Calu3 (cell line): ENCODE data around the gene CCL19. TPM values are rescaled to one million over a fixed set of nuclear protein-coding genes. Genes with fewer than 3 reads are reported as not detected.

Source experiments
- BruUV-seq: library from RNA; stranded (reverse); fragments of 400-500 nt; replicated peaks from 2 replicates; lab custom pipeline; 2021; lab: Mats Ljungman, UMichigan
- CTCF ChIA-PET: fragments of 300-600 bp; sonication (Branson Sonifier 250); formaldehyde crosslinking; loops from one replicate; lab custom pipeline; 2022; ENCODE audit warnings: antibody characterized with exemption; lab: Charles Lee
- DNase-seq: peaks from one replicate; pipeline ENCODE4 v3.0.0; 2022
- H3K27ac Mint-ChIP-seq: one replicate; pipeline ENCODE4 v1.8.0; 2022; ENCODE audit warnings: mixed read lengths; ENCODE audit not compliant: unreplicated experiment
- H3K27me3 Mint-ChIP-seq: one replicate; pipeline ENCODE4 v1.8.0; 2022; ENCODE audit warnings: mixed read lengths; ENCODE audit not compliant: unreplicated experiment
- H3K36me3 Mint-ChIP-seq: one replicate; pipeline ENCODE4 v1.8.0; 2022; ENCODE audit warnings: mild to moderate bottlenecking, moderate library complexity, mixed read lengths; ENCODE audit not compliant: insufficient read depth, unreplicated experiment
- H3K4me1 Mint-ChIP-seq: one replicate; pipeline ENCODE4 v1.8.0; 2022; ENCODE audit warnings: mild to moderate bottlenecking, low read depth, mixed read lengths; ENCODE audit not compliant: unreplicated experiment
- H3K4me3 Mint-ChIP-seq: one replicate; pipeline ENCODE4 v1.8.0; 2022; ENCODE audit warnings: mild to moderate bottlenecking, low read depth, moderate library complexity, mixed read lengths; ENCODE audit not compliant: unreplicated experiment
- H3K9me3 Mint-ChIP-seq: one replicate; pipeline ENCODE4 v1.8.0; 2022; ENCODE audit warnings: low read depth, mixed read lengths; ENCODE audit not compliant: unreplicated experiment
- CTCF ChIP-seq: fragments of 200-600 bp; IDR thresholded peaks from one replicate; pipeline ENCODE4 v1.8.0; 2022; ENCODE audit warnings: antibody characterized with exemption; ENCODE audit not compliant: unreplicated experiment
- intact Hi-C: fragments of 100-400 bp; cut with micrococcal nuclease; formaldehyde crosslinking; loops from one replicate; pipeline ENCODE4 v1.10.0; 2022; ENCODE audit not compliant: unreplicated experiment
- total RNA-seq: library from RNA; stranded (reverse); gene quantifications from 2 replicates; pipeline ENCODE4 v1.2.3, GENCODE V29; 2022

CCL19 gene
- total RNA-seq, 1 experiment from 2014 or later = not detected

- no TSS peak for BruUV-seq
- intact Hi-C loops = no loop called here
- H3K36me3 Mint-ChIP-seq = no peaks in the 10 kb centered on the region
- CTCF ChIA-PET = no interaction called here
- no peak for TF ChIP-seq CTCF
- no peaks in the 10 kb centered on the region for H3K9me3 Mint-ChIP-seq
- no peak for DNase-seq
- H3K4me1 Mint-ChIP-seq = peaks cover 9% of the 10 kb centered on the region
- H3K27ac Mint-ChIP-seq = no peak overlapping the region
- H3K4me3 Mint-ChIP-seq = no peak overlapping the region
- H3K27me3 Mint-ChIP-seq = peaks cover 70% of the 10 kb centered on the region
Measured at GRCh38 chr9:34717996-34718614, 27.0 kb upstream of the CCL19 start.

DNA sequence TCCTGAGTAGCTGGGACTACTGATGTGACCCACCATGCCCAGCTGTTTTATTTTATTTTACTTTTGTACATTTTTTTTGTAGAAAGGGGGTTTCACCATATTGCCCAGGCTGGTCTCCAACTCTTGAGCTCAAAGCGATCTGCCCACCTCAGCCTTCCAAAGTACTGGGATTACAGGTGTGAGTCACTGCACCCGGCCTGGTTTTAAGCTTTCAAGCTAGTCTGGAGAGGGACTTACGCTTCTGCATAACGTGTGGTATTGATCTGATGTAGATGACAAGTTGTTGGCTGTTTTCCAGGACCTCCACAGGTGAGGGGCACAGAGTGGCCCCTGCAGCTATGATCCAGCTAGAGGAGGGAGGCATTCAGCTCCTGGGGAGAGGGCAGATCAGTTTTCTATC lies 25.6 kb upstream of the CCL19 start:
- DNase-seq = no peak
- no TSS peak for BruUV-seq
- CTCF ChIA-PET = no interaction called here
- Mint-ChIP-seq H3K27ac (no peak overlapping the region), H3K9me3 (no peaks in the 10 kb centered on the region), H3K27me3 (peaks cover 70% of the 10 kb centered on the region), H3K36me3 (no peaks in the 10 kb centered on the region), H3K4me1 (peaks cover 9% of the 10 kb centered on the region), H3K4me3 (no peak overlapping the region)
- intact Hi-C loops = no loop called here
- TF ChIP-seq CTCF = no peak

- intact Hi-C loops = no loop called here
- peaks cover 9% of the 10 kb centered on the region for H3K4me1 Mint-ChIP-seq
- CTCF ChIA-PET = no interaction called here
- no peak overlapping the region for H3K27ac Mint-ChIP-seq
- H3K9me3 Mint-ChIP-seq = no peaks in the 10 kb centered on the region
- BruUV-seq = no TSS peak
- no peak overlapping the region for H3K4me3 Mint-ChIP-seq
- no peak for TF ChIP-seq CTCF
- H3K27me3 Mint-ChIP-seq = peaks cover 65% of the 10 kb centered on the region
- no peaks in the 10 kb centered on the region for H3K36me3 Mint-ChIP-seq
- DNase-seq = no peak
Measured at GRCh38 chr9:34715639-34716215, 24.7 kb upstream of the CCL19 start.

DNA sequence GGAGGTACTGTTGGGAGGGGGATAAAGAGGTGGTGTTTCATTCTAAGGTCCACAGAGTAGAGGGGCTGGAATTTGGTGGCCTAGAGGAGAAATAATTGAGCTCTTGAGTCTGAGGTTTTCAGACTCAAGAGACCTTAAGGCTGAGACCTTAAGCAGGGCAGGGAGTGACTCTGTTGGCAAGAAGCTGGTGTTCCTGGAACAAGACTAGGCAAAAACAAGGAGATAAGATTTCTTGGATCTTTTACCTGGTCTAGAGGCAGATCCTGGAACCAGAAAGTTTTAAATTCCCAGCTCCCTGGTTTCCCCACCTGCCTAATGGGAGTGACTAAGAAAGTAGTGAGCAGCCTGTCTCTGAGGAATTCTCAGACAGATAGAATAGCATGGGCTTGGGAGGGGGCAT lies 22.9 kb upstream of the CCL19 start:
- DNase-seq = no peak
- Mint-ChIP-seq H3K9me3 (no peaks in the 10 kb centered on the region), H3K27me3 (peaks cover 57% of the 10 kb centered on the region), H3K4me3 (no peak overlapping the region), H3K36me3 (no peaks in the 10 kb centered on the region), H3K27ac (no peak overlapping the region), H3K4me1 (peaks cover 9% of the 10 kb centered on the region)
- BruUV-seq = no TSS peak
- CTCF ChIA-PET = no interaction called here
- intact Hi-C loops = no loop called here
- no peak for TF ChIP-seq CTCF
